ENCODE data around the gene ITGA3. TPM values are rescaled to one million over a fixed set of nuclear protein-coding genes. Genes with fewer than 3 reads are reported as not detected.

The ITGA3 gene
- total and polyA plus RNA-seq, 2 of the 13 experiments (the other 11 are each of a cell fraction or from before 2014, with no cell fraction given): 0.48 to 0.69 TPM

DNA sequence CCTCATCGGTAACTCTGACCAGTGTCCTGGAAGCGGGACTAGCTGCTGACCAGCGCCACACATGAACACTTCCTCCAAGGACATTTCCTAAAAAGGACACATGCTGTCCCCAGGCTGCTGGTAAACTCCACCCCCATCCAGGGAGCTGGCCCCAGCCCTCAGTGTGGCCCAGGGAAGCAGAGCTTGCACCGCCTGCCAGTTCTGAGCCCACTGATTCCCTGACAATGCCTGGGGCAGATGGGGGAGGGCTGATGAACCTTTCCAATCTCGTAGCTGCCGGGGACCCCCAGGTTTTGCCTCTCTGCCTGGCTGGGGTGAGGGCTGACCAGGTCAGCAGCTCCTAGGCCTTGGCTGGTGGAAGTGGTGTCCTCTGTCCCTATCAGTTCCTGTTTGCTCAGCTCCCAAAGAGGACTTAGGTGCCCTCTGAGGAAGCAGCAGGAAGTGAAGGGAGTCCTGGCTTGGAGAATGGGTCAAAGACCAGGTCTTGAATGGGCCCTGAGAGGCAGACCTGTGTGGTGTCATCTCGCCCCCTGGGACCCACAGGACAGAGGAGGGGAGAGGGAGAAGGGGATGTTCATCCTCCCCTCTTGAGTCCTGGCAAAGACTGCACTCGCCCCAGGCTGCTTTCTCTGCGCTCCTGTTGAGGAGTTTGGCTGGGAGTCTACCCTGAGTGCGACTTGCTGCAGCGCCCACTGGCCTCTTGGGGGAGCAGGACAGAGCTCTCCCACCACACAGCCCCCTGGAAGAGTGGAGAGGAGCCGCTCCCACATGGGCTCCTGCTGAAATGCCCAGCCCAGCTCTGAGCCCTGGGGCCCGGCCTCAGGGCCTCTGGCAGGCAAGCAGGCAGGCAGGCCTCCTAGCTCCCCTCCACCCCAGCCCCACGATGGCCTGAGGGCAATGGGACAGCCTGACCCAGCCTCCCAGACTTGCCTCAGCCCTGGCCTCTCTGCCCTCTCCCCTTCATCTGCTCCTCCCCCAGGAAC lies 56.1 kb downstream of the ITGA3 start (continued):
- peak; percentile 52 for TF ChIP-seq AGO1 (IDR thresholded peaks at IDR 0.05; ENCODE audit: low read depth, low read length, poor library complexity, severe bottlenecking)
- TF ChIP-seq, protein P1, sequence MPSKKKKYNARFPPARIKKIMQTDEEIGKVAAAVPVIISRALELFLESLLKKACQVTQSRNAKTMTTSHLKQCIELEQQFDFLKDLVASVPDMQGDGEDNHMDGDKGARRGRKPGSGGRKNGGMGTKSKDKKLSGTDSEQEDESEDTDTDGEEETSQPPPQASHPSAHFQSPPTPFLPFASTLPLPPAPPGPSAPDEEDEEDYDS (CRISPR knock-in tag; IDR thresholded peaks at IDR 0.05): peak; percentile 33; the same call in 1 of the 2 replicates
- peak; percentile 86; the same call in 1 of the 2 replicates for TF ChIP-seq ZNF747 (CRISPR knock-in tag; IDR thresholded peaks at IDR 0.05; ENCODE audit: borderline replicate concordance)
- no peak for TF ChIP-seq ZNF337 (CRISPR knock-in tag; IDR thresholded peaks at IDR 0.05; ENCODE audit: borderline replicate concordance, low read depth)
- TF ChIP-seq ZNF724P (CRISPR knock-in tag; IDR thresholded peaks at IDR 0.05; ENCODE audit: borderline replicate concordance): no peak
- TF ChIP-seq NONO (IDR thresholded peaks at IDR 0.05): no peak
- peak; percentile 80 for TF ChIP-seq NONO (CRISPR knock-in tag; conservative IDR thresholded peaks at IDR 0.05)
- peak; percentile 44; the same call in 1 of the 2 replicates for TF ChIP-seq ZSCAN31 (CRISPR knock-in tag; IDR thresholded peaks at IDR 0.05; ENCODE audit: low read depth)
- no peak for TF ChIP-seq ZEB1 (IDR thresholded peaks at IDR 0.05; ENCODE audit: insufficient replicate concordance, low read depth)
- TF ChIP-seq ZNF546 (CRISPR knock-in tag; conservative IDR thresholded peaks at IDR 0.05): peak; percentile 47; the same call in 1 of the 2 replicates
- peak; percentile 55; the same call in 1 of the 2 replicates for TF ChIP-seq ZNF589 (CRISPR knock-in tag; conservative IDR thresholded peaks at IDR 0.05)
- TF ChIP-seq ZNF143 (CRISPR knock-in tag; IDR thresholded peaks at IDR 0.05): 0 out of 2 replicates have a peak, but pooled peaks have one; percentile 11
- TF ChIP-seq ETV5 (CRISPR knock-in tag; IDR thresholded peaks at IDR 0.05; ENCODE audit: borderline replicate concordance): peak; percentile 80; the same call in 1 of the 2 replicates
- TF ChIP-seq CCDC6 (CRISPR knock-in tag; IDR thresholded peaks at IDR 0.05): 0 out of 2 replicates have a peak, but pooled peaks have one; percentile 32
- TF ChIP-seq, protein P2, sequence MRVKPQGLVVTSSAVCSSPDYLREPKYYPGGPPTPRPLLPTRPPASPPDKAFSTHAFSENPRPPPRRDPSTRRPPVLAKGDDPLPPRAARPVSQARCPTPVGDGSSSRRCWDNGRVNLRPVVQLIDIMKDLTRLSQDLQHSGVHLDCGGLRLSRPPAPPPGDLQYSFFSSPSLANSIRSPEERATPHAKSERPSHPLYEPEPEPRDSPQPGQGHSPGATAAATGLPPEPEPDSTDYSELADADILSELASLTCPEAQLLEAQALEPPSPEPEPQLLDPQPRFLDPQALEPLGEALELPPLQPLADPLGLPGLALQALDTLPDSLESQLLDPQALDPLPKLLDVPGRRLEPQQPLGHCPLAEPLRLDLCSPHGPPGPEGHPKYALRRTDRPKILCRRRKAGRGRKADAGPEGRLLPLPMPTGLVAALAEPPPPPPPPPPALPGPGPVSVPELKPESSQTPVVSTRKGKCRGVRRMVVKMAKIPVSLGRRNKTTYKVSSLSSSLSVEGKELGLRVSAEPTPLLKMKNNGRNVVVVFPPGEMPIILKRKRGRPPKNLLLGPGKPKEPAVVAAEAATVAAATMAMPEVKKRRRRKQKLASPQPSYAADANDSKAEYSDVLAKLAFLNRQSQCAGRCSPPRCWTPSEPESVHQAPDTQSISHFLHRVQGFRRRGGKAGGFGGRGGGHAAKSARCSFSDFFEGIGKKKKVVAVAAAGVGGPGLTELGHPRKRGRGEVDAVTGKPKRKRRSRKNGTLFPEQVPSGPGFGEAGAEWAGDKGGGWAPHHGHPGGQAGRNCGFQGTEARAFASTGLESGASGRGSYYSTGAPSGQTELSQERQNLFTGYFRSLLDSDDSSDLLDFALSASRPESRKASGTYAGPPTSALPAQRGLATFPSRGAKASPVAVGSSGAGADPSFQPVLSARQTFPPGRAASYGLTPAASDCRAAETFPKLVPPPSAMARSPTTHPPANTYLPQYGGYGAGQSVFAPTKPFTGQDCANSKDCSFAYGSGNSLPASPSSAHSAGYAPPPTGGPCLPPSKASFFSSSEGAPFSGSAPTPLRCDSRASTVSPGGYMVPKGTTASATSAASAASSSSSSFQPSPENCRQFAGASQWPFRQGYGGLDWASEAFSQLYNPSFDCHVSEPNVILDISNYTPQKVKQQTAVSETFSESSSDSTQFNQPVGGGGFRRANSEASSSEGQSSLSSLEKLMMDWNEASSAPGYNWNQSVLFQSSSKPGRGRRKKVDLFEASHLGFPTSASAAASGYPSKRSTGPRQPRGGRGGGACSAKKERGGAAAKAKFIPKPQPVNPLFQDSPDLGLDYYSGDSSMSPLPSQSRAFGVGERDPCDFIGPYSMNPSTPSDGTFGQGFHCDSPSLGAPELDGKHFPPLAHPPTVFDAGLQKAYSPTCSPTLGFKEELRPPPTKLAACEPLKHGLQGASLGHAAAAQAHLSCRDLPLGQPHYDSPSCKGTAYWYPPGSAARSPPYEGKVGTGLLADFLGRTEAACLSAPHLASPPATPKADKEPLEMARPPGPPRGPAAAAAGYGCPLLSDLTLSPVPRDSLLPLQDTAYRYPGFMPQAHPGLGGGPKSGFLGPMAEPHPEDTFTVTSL (CRISPR knock-in tag; IDR thresholded peaks at IDR 0.05; ENCODE audit: borderline replicate concordance): 0 out of 2 replicates have a peak, but pooled peaks have one; percentile 35
- TF ChIP-seq TEF (CRISPR knock-in tag; IDR thresholded peaks at IDR 0.05): no peak
- TF ChIP-seq XRCC5 (optimal IDR thresholded peaks at IDR 0.05; ENCODE audit: low read length): peak; percentile 65
- peak; percentile 79 for TF ChIP-seq AGO2 (optimal IDR thresholded peaks at IDR 0.05; ENCODE audit: low read depth, low read length)
- TF ChIP-seq, protein P3, sequence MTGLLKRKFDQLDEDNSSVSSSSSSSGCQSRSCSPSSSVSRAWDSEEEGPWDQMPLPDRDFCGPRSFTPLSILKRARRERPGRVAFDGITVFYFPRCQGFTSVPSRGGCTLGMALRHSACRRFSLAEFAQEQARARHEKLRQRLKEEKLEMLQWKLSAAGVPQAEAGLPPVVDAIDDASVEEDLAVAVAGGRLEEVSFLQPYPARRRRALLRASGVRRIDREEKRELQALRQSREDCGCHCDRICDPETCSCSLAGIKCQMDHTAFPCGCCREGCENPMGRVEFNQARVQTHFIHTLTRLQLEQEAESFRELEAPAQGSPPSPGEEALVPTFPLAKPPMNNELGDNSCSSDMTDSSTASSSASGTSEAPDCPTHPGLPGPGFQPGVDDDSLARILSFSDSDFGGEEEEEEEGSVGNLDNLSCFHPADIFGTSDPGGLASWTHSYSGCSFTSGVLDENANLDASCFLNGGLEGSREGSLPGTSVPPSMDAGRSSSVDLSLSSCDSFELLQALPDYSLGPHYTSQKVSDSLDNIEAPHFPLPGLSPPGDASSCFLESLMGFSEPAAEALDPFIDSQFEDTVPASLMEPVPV (CRISPR knock-in tag; IDR thresholded peaks at IDR 0.05): 0 out of 2 replicates have a peak, but pooled peaks have one; percentile 80
